ENCODE data around the gene SLC12A3.

The SLC12A3 gene

GRCh38 chr16:56864960-56865359 lies at the start of gene SLC12A3:
Gene SLC12A3, plus strand, starts transcription at chr16:56865207. Its CDS starts 29 bp downstream, at chr16:56865236.
- no peak for DNase-seq

GRCh38 chr16:56815721-56816120 lies 49.3 kb upstream of the SLC12A3 start:
- DNase-seq: no peak

GRCh38 chr16:56817056-56817455 lies 48.0 kb upstream of the SLC12A3 start:
- DNase-seq: no peak

- no peak for DNase-seq
These were observed 47.1 kb upstream of the SLC12A3 start for GRCh38 chr16:56817938-56818337.

GRCh38 chr16:56823081-56823733 lies 41.8 kb upstream of the SLC12A3 start:
- DNase-seq: no peak

- DNase-seq: no peak
These were observed 40.7 kb upstream of the SLC12A3 start for GRCh38 chr16:56824331-56824730.

- DNase-seq: no peak
These were observed 40.2 kb upstream of the SLC12A3 start for GRCh38 chr16:56824804-56825203.

GRCh38 chr16:56825826-56826225 lies 39.2 kb upstream of the SLC12A3 start:
- DNase-seq: no peak

- DNase-seq: no peak
These were observed 36.4 kb upstream of the SLC12A3 start for GRCh38 chr16:56828647-56829046.

GRCh38 chr16:56830669-56831068 lies 34.3 kb upstream of the SLC12A3 start:
- DNase-seq: no peak

- no peak for DNase-seq
These were observed 32.2 kb upstream of the SLC12A3 start for GRCh38 chr16:56832768-56833167.

GRCh38 chr16:56833243-56833970 lies 31.6 kb upstream of the SLC12A3 start:
- no peak for DNase-seq

GRCh38 chr16:56835320-56835719 lies 29.7 kb upstream of the SLC12A3 start:
- DNase-seq: no peak

GRCh38 chr16:56836410-56837230 lies 28.4 kb upstream of the SLC12A3 start:
- no peak for DNase-seq

- DNase-seq: no peak
These were observed 26.2 kb upstream of the SLC12A3 start for GRCh38 chr16:56838622-56839337.

GRCh38 chr16:56841233-56841632 lies 23.8 kb upstream of the SLC12A3 start:
- no peak for DNase-seq

GRCh38 chr16:56841659-56842058 lies 23.3 kb upstream of the SLC12A3 start:
- DNase-seq: no peak

- no peak for DNase-seq
These were observed 22.9 kb upstream of the SLC12A3 start for GRCh38 chr16:56842133-56842532.

- no peak for DNase-seq
These were observed 21.0 kb upstream of the SLC12A3 start for GRCh38 chr16:56844056-56844455.

GRCh38 chr16:56847173-56847910 lies 17.7 kb upstream of the SLC12A3 start:
- no peak for DNase-seq

GRCh38 chr16:56848029-56848936 lies 16.7 kb upstream of the SLC12A3 start:
- no peak for DNase-seq
